Parathyroid adenoma (tissue), 2 donors: ENCODE results near the gene TNFAIP3.

Source experiments
- H2AFZ ChIP-seq: fragments of 300-600 bp; sonication (generic); one replicate; pipeline ENCODE4 v1.7.0; 2017; ENCODE audit warnings: antibody characterized with exemption, mild to moderate bottlenecking
- H3K27ac ChIP-seq: fragments of 300-600 bp; sonication (generic); one replicate; pipeline ENCODE4 v1.7.0; 2017
- H3K27me3 ChIP-seq: fragments of 300-600 bp; sonication (generic); one replicate; pipeline ENCODE4 v1.7.0; 2017; ENCODE audit warnings: low read length; ENCODE audit not compliant: control insufficient read depth, insufficient read depth
- H3K36me3 ChIP-seq: fragments of 300-600 bp; sonication (generic); one replicate; pipeline ENCODE4 v1.7.0; 2017; ENCODE audit warnings: low read length; ENCODE audit not compliant: control insufficient read depth, insufficient read depth
- H3K4me1 ChIP-seq: fragments of 300-600 bp; sonication (generic); one replicate; pipeline ENCODE4 v1.7.0; 2017; ENCODE audit warnings: control low read depth
- H3K4me2 ChIP-seq: fragments of 300-600 bp; sonication (generic); one replicate; pipeline ENCODE4 v1.7.0; 2017; ENCODE audit warnings: low read length
- H3K4me3 ChIP-seq: fragments of 300-600 bp; sonication (generic); one replicate; pipeline ENCODE4 v1.7.0; 2017; ENCODE audit warnings: low read depth, low read length
- H3K79me2 ChIP-seq: fragments of 300-600 bp; sonication (generic); one replicate; pipeline ENCODE4 v1.7.0; 2017; ENCODE audit warnings: control low read depth
- H3K9ac ChIP-seq: fragments of 300-600 bp; sonication (generic); one replicate; pipeline ENCODE4 v1.7.0; 2017; ENCODE audit warnings: mild to moderate bottlenecking
- H3K9me3 ChIP-seq: fragments of 300-600 bp; sonication (generic); one replicate; pipeline ENCODE4 v1.7.0; 2017; ENCODE audit warnings: low read length; ENCODE audit not compliant: control insufficient read depth
- CTCF ChIP-seq: fragments of 300-600 bp; sonication (generic); IDR thresholded peaks from one replicate; pipeline ENCODE4 v1.7.0; 2017; ENCODE audit warnings: antibody characterized with exemption, mild to moderate bottlenecking
- donor health status: primary hyperparathyroidism.

TNFAIP3 gene

DNA sequence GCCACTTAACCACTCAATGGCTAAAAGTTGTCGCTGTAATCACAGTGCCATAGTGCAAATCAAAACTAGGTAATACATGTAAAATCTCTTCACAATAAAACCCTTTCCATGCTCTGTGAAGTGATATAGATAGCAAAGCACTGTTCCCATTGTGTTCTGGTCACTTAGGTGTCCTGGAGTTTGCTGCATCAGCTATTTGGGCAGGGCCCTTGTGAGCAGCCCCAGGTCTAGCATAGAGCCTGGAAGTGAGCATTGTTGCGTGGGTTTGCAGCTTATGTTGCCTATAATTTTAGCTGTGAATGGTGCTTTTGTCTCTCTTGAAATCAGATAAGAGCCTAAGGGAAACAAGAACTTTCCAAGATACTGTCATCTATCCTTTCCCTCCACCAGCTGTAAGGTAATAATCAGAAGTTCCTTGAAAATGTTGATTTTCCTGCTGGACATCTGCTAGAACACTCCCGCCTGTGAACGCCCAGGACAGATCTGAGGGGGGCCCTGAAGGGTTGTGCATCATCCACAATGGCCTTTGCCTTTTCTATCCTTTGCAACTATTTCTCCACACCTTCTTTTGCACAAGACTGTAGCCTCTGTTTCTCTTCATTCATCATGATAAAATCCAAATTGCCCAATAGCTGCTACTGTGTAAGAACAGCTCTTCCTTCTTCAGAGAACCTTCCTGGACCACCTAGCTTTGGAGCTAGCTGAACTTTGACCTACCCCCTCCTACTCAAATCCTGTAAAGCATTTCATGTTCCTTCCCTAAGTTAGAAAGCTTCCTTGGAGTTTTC is 57.0 kb downstream of the TNFAIP3 start:
- Histone ChIP-seq H3K4me2 (no peak overlapping the region), H3K4me3 (no peak overlapping the region), H3K9me3 (no peaks in the 10 kb centered on the region), H3K4me1 (no peaks in the 10 kb centered on the region), H3K79me2 (no peaks in the 10 kb centered on the region), H3K27me3 (no peaks in the 10 kb centered on the region), H3K27ac (no peak overlapping the region), H3K36me3 (no peaks in the 10 kb centered on the region), H3K9ac (no peak overlapping the region), H2AFZ (no peak overlapping the region)
- no peak for TF ChIP-seq CTCF

GRCh38 chr6:137925141-137925698 is 58.2 kb downstream of the TNFAIP3 start:
- no peaks in the 10 kb centered on the region for H3K4me1 ChIP-seq
- H3K9me3 ChIP-seq: no peaks in the 10 kb centered on the region
- no peaks in the 10 kb centered on the region for H3K36me3 ChIP-seq
- H3K4me2 ChIP-seq: no peak overlapping the region
- TF ChIP-seq CTCF: no peak
- H3K79me2 ChIP-seq: no peaks in the 10 kb centered on the region
- peak overlapping the region; percentile 11 for H2AFZ ChIP-seq
- no peak overlapping the region for H3K27ac ChIP-seq
- H3K27me3 ChIP-seq: no peaks in the 10 kb centered on the region
- no peak overlapping the region for H3K9ac ChIP-seq
- no peak overlapping the region for H3K4me3 ChIP-seq

DNA sequence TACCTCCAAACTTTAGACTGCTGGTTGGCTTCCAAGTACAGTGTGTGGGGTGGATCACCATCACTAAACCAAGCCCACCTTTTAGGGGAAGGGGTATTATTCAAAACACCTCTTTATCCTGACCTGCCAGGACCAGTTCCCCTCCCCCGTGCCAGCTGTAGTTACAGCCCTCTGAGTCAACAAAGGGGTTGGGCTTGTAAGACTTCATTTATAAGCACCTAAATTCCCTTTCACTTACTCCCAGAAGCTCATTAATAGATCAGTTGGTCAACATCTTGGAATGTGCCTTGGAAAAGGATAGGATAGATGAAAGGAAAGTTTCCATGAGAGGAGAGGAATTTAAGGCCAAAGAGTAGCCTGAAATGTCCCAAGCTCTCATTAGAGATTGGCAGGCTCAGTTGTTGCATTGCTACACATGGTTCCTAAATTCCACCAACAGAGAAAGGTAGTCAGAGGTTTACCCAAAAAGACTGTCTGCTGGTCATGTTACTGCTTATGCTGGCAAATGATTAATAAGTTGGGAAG is 59.2 kb downstream of the TNFAIP3 start:
- Histone ChIP-seq H2AFZ (no peak overlapping the region), H3K4me2 (no peak overlapping the region), H3K4me1 (no peaks in the 10 kb centered on the region), H3K4me3 (no peak overlapping the region), H3K79me2 (no peaks in the 10 kb centered on the region), H3K9ac (no peak overlapping the region), H3K9me3 (no peaks in the 10 kb centered on the region), H3K27ac (no peak overlapping the region), H3K27me3 (no peaks in the 10 kb centered on the region), H3K36me3 (no peaks in the 10 kb centered on the region)
- TF ChIP-seq CTCF: no peak

DNA sequence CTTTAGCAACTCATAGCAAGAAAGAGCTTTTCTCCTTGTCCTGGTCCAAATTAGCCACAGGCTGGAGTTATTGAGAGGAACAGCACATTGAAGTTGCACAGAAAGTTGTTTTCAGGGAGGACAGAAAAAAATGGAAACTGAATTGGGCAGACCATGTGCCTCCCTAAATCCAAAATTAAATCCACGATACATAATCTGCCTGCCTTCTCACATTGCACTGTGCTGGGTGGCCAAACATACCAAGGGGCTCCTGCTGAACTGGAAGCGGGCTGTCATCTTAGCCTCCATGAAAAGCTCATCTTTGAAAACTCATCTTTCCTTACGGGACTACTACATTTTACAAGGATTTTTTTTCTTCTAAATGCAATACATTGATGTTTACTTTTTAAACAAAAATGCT is 59.9 kb downstream of the TNFAIP3 start:
- Histone ChIP-seq H3K27ac (no peak overlapping the region), H3K4me1 (no peaks in the 10 kb centered on the region)
- TF ChIP-seq CTCF: no peak

More for the DNA sequence above, 59.9 kb downstream of the TNFAIP3 start:
- H3K27me3 ChIP-seq: no peaks in the 10 kb centered on the region
- H3K79me2 ChIP-seq: no peaks in the 10 kb centered on the region
- H3K9ac ChIP-seq: no peak overlapping the region
- no peak overlapping the region for H2AFZ ChIP-seq
- no peaks in the 10 kb centered on the region for H3K9me3 ChIP-seq
- no peak overlapping the region for H3K4me3 ChIP-seq
- no peaks in the 10 kb centered on the region for H3K36me3 ChIP-seq
- no peak overlapping the region for H3K4me2 ChIP-seq
